MCF 10A (cell line): ENCODE measurements around the gene GLDN. TPM values are rescaled to one million over a fixed set of nuclear protein-coding genes. Genes with fewer than 3 reads are reported as not detected.

Experiments
- BruUV-seq: library from RNA; stranded (reverse); fragments of 400-500 nt; replicated peaks from 2 replicates; lab custom pipeline; 2021; lab: Mats Ljungman, UMichigan
- CTCF ChIA-PET: fragments of 300-600 bp; sonication (Branson Sonifier 250); formaldehyde crosslinking; extraction: SDS; loops from one replicate; lab custom pipeline; 2021; ENCODE audit warnings: antibody characterized with exemption, inconsistent platforms; lab: Yijun Ruan, JAX
- POLR2A ChIA-PET: fragments of 300-600, 350-650 bp; sonication (Branson Sonifier 250); formaldehyde crosslinking; extraction: SDS; loops from one replicate; lab custom pipeline; 2020; ENCODE audit warnings: antibody characterized with exemption, inconsistent platforms; lab: Yijun Ruan, JAX
- DNase-seq: peaks from one replicate; pipeline ENCODE4 v3.0.0-alpha.2; 2018; ENCODE audit not compliant: unreplicated experiment
- H3K27ac Mint-ChIP-seq: one replicate; pipeline ENCODE4 v1.8.0; 2022; ENCODE audit warnings: mild to moderate bottlenecking, low read depth, mixed read lengths; ENCODE audit not compliant: unreplicated experiment
- H3K27me3 Mint-ChIP-seq: one replicate; pipeline ENCODE4 v1.8.0; 2022; ENCODE audit warnings: mixed read lengths; ENCODE audit not compliant: insufficient read depth, unreplicated experiment
- H3K36me3 Mint-ChIP-seq: one replicate; pipeline ENCODE4 v1.8.0; 2022; ENCODE audit warnings: mild to moderate bottlenecking, moderate library complexity, mixed read lengths; ENCODE audit not compliant: insufficient read depth, unreplicated experiment
- H3K4me1 Mint-ChIP-seq: one replicate; pipeline ENCODE4 v1.8.0; 2022; ENCODE audit warnings: mixed read lengths; ENCODE audit not compliant: insufficient read depth, unreplicated experiment
- H3K4me3 Mint-ChIP-seq: one replicate; pipeline ENCODE4 v1.8.0; 2022; ENCODE audit warnings: mild to moderate bottlenecking, moderate library complexity, mixed read lengths; ENCODE audit not compliant: unreplicated experiment
- H3K9me3 Mint-ChIP-seq: one replicate; pipeline ENCODE4 v1.8.0; 2022; ENCODE audit warnings: mixed read lengths; ENCODE audit not compliant: unreplicated experiment
- CTCF ChIP-seq: fragments of 200-600 bp; IDR thresholded peaks from one replicate; pipeline ENCODE4 v1.8.0; 2022; ENCODE audit warnings: antibody characterized with exemption, mild to moderate bottlenecking; ENCODE audit not compliant: unreplicated experiment
- intact Hi-C: fragments of 100-400 bp; cut with micrococcal nuclease; formaldehyde crosslinking; loops from 2 replicates; pipeline ENCODE4 v1.14.1; 2022
- total RNA-seq: library from RNA; stranded (reverse); gene quantifications from 2 replicates; pipeline ENCODE4 v1.2.3, GENCODE V29; 2022

The GLDN gene
- total RNA-seq, 1 experiment from 2014 or later: not detected

DNA sequence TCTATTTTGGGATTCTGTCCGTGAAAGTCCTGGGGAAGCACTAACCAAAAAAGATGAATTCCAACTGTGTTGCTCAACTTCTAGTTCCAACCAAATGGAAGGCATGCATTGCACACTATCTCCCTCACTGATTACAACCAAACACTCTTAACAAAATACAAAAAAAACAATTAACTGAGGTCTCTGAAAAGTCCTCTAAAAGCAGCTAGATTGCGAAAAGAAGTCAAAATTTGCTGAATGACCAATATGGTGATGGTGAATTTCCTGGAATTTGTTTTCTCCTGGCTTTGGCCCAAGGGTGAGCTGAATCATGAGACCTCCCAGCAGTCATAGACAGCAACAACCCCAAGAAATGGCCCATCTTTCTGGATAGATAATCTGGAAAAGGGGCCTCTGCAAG is 31.4 kb upstream of the GLDN start:
- TF ChIP-seq CTCF: no peak
- no peak overlapping the region for H3K27ac Mint-ChIP-seq
- peaks cover 18% of the 10 kb centered on the region for H3K4me1 Mint-ChIP-seq
- no peak overlapping the region for H3K4me3 Mint-ChIP-seq
- ChIA-PET POLR2A (interaction anchor here (1.1 kb wide), 1 partner anchor 24 kb away, joined by 3 read pairs; no protein-coding TSS in a partner anchor), CTCF (interaction anchor here (0.9 to 1.9 kb wide), 3 partner anchors 10 to 147 kb away, joined by 5 to 6 read pairs (median 5); no protein-coding TSS in a partner anchor)
- no peaks in the 10 kb centered on the region for H3K27me3 Mint-ChIP-seq
- H3K9me3 Mint-ChIP-seq: no peaks in the 10 kb centered on the region
- H3K36me3 Mint-ChIP-seq: no peaks in the 10 kb centered on the region
- peak; percentile 64 for DNase-seq
- intact Hi-C loops: no loop called here
- no TSS peak for BruUV-seq

DNA sequence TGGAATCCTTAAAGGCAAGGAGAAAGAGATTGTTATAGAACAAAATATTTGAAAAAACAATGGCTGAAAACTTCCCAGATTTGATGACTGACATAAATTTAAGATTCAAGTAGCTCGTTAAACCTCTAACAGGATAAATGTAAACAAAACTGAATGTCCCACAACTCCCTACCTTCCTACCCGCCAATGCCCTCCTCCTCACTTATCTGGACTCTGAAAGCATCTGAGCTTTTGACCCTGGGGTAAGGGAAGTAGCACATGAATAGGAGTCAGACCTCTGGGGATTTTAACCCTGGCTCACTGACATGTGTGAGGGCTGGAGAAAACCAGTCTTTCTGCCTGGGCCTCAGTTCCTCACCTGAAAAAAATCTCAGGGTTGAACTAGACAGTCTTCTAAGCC is 29.9 kb upstream of the GLDN start:
- no peak overlapping the region for H3K27ac Mint-ChIP-seq
- H3K27me3 Mint-ChIP-seq: no peaks in the 10 kb centered on the region
- no peaks in the 10 kb centered on the region for H3K9me3 Mint-ChIP-seq
- no TSS peak for BruUV-seq
- POLR2A ChIA-PET: interaction anchor here (0.9 kb wide), 1 partner anchor 9 kb away, joined by 5 read pairs; no protein-coding TSS in a partner anchor
- no peak for DNase-seq
- H3K4me1 Mint-ChIP-seq: peaks cover 18% of the 10 kb centered on the region
- H3K36me3 Mint-ChIP-seq: no peaks in the 10 kb centered on the region
- TF ChIP-seq CTCF: no peak
- CTCF ChIA-PET: interaction anchor here (1.0 to 1.9 kb wide), 2 partner anchors 11 to 148 kb away, joined by 6 to 9 read pairs; no protein-coding TSS in a partner anchor
- intact Hi-C loops: no loop called here
- no peak overlapping the region for H3K4me3 Mint-ChIP-seq

DNA sequence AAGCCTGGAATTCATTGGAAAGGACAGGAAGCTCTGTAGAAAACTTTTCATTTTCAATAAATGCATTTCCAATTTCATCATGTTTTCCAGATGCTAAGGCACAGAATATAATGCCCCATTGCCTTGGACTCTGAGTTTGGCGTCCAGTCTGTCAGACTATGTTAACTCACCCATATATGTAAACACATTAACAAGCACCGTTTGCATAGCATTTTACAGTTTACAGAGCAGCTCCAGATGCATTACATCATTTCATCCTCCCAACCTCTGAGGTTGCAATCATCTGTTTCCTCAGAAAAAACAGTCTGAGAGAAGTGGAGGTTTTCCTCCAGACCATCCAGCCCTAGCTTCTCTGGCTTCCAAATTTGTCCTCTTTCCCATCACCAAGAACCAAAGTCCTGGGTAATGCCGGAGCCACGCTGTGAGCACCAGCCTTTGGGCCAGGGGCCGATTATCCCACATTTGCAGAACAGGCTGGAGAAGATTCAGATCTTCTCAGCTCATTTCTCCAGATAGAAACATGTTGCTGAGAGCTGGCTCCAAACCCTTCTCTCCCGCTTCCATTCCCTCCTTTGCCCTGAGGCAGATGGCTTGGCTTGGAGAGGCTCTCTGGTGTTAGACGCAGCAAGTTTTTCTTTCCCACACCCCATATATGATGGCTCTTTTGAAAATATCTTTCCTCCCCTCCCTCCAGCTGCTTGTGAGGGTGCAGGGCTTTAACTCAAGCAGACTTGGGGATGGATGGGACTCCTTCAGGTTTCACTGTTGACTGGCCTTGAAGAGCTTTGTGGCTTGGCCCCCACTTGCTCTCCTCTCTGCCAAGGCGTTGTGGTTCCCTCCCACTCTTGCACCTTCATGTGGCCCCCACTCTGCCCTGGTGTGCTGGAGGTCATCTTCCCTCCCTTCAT is 29.0 kb upstream of the GLDN start:
- Mint-ChIP-seq H3K27me3 (no peaks in the 10 kb centered on the region), H3K4me1 (peaks cover 18% of the 10 kb centered on the region), H3K36me3 (no peaks in the 10 kb centered on the region), H3K27ac (no peak overlapping the region), H3K9me3 (no peaks in the 10 kb centered on the region), H3K4me3 (no peak overlapping the region)
- CTCF ChIA-PET: interaction anchor here (0.6 to 1.9 kb wide), 3 partner anchors 12 to 149 kb away, joined by 3 to 9 read pairs (median 6); no protein-coding TSS in a partner anchor
- no peak for DNase-seq
- POLR2A ChIA-PET: no interaction called here
- BruUV-seq: no TSS peak
- TF ChIP-seq CTCF: no peak
- intact Hi-C loops: no loop called here

DNA sequence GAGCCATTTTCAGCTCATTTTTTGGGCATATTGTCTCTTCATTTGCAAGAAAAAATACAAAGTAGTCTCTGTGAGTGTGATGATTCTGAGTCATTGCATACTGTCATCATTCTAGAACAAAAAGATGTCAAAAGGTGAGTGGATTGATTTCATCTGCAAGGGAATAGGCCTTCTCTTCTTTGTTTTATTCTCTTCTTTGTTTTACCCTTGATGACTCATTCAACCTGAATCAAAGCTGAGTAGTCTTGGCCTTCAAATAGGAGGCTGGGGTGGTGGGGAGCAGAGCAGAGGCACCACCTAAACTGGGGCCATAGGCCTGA is 28.4 kb upstream of the GLDN start:
- CTCF ChIA-PET: interaction anchor here (0.6 kb wide), 1 partner anchor 676 kb away, joined by 6 read pairs; no protein-coding TSS in a partner anchor

More for the DNA sequence above, 28.4 kb upstream of the GLDN start:
- no peak for TF ChIP-seq CTCF
- intact Hi-C loops: no loop called here
- H3K27me3 Mint-ChIP-seq: no peaks in the 10 kb centered on the region
- H3K4me3 Mint-ChIP-seq: no peak overlapping the region
- H3K36me3 Mint-ChIP-seq: no peaks in the 10 kb centered on the region
- peak; percentile 60 for DNase-seq
- H3K27ac Mint-ChIP-seq: no peak overlapping the region
- H3K9me3 Mint-ChIP-seq: no peaks in the 10 kb centered on the region
- peaks cover 12% of the 10 kb centered on the region for H3K4me1 Mint-ChIP-seq
- no TSS peak for BruUV-seq
- POLR2A ChIA-PET: no interaction called here
